ENCODE results near the gene GMDS. TPM values are rescaled to one million over a fixed set of nuclear protein-coding genes. Genes with fewer than 3 reads are reported as not detected.

The GMDS gene
- total and polyA plus RNA-seq, 2 experiments from 2014 or later = 30.1 to 36.5 TPM

DNA sequence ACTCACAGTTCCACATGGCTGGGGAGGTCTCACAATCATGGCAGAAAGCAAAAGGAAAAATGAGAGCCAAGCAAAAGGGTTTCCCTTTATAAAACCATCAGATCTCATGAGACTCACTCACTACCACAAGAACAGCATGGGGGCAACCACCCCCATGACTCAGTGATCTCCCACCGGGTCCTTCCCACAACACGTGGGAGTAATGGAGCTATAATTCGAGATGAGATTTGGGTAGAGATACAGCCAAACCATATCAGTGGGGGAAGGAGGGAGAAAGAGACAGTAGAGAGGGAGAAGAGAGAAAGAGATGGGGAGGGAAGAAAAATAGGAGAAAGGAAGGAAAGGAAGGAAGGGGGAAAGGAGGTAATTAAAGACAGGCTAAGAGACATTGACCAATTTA lies 30.1 kb downstream of the GMDS start (continued):
- TF ChIP-seq, protein P1, sequence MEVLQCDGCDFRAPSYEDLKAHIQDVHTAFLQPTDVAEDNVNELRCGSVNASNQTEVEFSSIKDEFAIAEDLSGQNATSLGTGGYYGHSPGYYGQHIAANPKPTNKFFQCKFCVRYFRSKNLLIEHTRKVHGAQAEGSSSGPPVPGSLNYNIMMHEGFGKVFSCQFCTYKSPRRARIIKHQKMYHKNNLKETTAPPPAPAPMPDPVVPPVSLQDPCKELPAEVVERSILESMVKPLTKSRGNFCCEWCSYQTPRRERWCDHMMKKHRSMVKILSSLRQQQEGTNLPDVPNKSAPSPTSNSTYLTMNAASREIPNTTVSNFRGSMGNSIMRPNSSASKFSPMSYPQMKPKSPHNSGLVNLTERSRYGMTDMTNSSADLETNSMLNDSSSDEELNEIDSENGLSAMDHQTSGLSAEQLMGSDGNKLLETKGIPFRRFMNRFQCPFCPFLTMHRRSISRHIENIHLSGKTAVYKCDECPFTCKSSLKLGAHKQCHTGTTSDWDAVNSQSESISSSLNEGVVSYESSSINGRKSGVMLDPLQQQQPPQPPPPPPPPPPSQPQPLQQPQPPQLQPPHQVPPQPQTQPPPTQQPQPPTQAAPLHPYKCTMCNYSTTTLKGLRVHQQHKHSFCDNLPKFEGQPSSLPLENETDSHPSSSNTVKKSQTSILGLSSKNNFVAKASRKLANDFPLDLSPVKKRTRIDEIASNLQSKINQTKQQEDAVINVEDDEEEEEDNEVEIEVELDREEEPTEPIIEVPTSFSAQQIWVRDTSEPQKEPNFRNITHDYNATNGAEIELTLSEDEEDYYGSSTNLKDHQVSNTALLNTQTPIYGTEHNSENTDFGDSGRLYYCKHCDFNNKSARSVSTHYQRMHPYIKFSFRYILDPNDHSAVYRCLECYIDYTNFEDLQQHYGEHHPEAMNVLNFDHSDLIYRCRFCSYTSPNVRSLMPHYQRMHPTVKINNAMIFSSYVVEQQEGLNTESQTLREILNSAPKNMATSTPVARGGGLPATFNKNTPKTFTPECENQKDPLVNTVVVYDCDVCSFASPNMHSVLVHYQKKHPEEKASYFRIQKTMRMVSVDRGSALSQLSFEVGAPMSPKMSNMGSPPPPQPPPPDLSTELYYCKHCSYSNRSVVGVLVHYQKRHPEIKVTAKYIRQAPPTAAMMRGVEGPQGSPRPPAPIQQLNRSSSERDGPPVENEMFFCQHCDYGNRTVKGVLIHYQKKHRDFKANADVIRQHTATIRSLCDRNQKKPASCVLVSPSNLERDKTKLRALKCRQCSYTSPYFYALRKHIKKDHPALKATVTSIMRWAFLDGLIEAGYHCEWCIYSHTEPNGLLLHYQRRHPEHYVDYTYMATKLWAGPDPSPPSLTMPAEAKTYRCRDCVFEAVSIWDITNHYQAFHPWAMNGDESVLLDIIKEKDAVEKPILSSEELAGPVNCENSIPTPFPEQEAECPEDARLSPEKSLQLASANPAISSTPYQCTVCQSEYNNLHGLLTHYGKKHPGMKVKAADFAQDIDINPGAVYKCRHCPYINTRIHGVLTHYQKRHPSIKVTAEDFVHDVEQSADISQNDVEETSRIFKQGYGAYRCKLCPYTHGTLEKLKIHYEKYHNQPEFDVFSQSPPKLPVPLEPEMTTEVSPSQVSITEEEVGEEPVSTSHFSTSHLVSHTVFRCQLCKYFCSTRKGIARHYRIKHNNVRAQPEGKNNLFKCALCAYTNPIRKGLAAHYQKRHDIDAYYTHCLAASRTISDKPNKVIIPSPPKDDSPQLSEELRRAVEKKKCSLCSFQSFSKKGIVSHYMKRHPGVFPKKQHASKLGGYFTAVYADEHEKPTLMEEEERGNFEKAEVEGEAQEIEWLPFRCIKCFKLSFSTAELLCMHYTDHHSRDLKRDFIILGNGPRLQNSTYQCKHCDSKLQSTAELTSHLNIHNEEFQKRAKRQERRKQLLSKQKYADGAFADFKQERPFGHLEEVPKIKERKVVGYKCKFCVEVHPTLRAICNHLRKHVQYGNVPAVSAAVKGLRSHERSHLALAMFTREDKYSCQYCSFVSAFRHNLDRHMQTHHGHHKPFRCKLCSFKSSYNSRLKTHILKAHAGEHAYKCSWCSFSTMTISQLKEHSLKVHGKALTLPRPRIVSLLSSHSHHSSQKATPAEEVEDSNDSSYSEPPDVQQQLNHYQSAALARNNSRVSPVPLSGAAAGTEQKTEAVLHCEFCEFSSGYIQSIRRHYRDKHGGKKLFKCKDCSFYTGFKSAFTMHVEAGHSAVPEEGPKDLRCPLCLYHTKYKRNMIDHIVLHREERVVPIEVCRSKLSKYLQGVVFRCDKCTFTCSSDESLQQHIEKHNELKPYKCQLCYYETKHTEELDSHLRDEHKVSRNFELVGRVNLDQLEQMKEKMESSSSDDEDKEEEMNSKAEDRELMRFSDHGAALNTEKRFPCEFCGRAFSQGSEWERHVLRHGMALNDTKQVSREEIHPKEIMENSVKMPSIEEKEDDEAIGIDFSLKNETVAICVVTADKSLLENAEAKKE (CRISPR knock-in tag; IDR thresholded peaks at IDR 0.05) = no peak
- TF ChIP-seq NANOG (IDR thresholded peaks at IDR 0.05; ENCODE audit: borderline replicate concordance) (no peak), EZH2 (IDR thresholded peaks at IDR 0.05; ENCODE audit: low read depth, unreplicated experiment) (no peak), STAT1 (IDR thresholded peaks at IDR 0.05; ENCODE audit: unreplicated experiment) (no peak)
- TF ChIP-seq, protein P2, sequence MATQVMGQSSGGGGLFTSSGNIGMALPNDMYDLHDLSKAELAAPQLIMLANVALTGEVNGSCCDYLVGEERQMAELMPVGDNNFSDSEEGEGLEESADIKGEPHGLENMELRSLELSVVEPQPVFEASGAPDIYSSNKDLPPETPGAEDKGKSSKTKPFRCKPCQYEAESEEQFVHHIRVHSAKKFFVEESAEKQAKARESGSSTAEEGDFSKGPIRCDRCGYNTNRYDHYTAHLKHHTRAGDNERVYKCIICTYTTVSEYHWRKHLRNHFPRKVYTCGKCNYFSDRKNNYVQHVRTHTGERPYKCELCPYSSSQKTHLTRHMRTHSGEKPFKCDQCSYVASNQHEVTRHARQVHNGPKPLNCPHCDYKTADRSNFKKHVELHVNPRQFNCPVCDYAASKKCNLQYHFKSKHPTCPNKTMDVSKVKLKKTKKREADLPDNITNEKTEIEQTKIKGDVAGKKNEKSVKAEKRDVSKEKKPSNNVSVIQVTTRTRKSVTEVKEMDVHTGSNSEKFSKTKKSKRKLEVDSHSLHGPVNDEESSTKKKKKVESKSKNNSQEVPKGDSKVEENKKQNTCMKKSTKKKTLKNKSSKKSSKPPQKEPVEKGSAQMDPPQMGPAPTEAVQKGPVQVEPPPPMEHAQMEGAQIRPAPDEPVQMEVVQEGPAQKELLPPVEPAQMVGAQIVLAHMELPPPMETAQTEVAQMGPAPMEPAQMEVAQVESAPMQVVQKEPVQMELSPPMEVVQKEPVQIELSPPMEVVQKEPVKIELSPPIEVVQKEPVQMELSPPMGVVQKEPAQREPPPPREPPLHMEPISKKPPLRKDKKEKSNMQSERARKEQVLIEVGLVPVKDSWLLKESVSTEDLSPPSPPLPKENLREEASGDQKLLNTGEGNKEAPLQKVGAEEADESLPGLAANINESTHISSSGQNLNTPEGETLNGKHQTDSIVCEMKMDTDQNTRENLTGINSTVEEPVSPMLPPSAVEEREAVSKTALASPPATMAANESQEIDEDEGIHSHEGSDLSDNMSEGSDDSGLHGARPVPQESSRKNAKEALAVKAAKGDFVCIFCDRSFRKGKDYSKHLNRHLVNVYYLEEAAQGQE (IDR thresholded peaks at IDR 0.05; ENCODE audit: unreplicated experiment) = no peak

DNA sequence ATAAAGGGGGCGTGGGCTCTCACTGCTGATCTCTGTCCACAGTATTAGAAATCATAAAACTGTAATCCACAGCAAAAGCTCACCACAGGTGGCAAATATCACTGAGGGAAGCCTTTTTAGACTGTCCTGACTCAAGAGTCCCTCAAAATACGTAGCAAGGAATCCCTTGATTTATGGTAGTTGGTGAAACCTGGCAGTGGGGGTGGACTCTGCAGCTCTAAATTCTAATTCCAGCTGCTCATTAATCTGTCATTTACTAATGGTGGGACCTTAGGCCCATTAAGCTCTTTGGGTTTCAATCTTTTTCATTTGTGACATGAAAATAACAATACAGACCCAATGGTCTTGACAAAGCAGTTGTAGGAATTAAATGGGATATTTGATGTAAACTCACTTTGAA lies 32.3 kb downstream of the GMDS start:
- no peaks in the 10 kb centered on the region for H3K27me3 Mint-ChIP-seq (ENCODE audit: insufficient read depth, low read depth, poor library complexity)
- H3K4me1 ChIP-seq (ENCODE audit: insufficient read depth) = peaks cover 9% of the 10 kb centered on the region; the same call in 1 of the 2 replicates
- H3K27me3 ChIP-seq (ENCODE audit: insufficient read depth) = no peaks in the 10 kb centered on the region
- ATAC-seq (no peak), DNase-seq (ENCODE audit: low spot score) (no peak)
- H3K27ac ChIP-seq (ENCODE audit: low read depth) = no peak overlapping the region
- H3K9me2 ChIP-seq (ENCODE audit: insufficient read depth) = no peaks in the 10 kb centered on the region
- TF ChIP-seq NANOG (IDR thresholded peaks at IDR 0.05; ENCODE audit: borderline replicate concordance) = no peak
- no peak for TF ChIP-seq EZH2 (IDR thresholded peaks at IDR 0.05; ENCODE audit: low read depth, unreplicated experiment)
- TF ChIP-seq, protein P3, sequence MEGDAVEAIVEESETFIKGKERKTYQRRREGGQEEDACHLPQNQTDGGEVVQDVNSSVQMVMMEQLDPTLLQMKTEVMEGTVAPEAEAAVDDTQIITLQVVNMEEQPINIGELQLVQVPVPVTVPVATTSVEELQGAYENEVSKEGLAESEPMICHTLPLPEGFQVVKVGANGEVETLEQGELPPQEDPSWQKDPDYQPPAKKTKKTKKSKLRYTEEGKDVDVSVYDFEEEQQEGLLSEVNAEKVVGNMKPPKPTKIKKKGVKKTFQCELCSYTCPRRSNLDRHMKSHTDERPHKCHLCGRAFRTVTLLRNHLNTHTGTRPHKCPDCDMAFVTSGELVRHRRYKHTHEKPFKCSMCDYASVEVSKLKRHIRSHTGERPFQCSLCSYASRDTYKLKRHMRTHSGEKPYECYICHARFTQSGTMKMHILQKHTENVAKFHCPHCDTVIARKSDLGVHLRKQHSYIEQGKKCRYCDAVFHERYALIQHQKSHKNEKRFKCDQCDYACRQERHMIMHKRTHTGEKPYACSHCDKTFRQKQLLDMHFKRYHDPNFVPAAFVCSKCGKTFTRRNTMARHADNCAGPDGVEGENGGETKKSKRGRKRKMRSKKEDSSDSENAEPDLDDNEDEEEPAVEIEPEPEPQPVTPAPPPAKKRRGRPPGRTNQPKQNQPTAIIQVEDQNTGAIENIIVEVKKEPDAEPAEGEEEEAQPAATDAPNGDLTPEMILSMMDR (conservative IDR thresholded peaks at IDR 0.05; ENCODE audit: low read depth in 2 of 2) = no peak
- TF ChIP-seq, protein P4, sequence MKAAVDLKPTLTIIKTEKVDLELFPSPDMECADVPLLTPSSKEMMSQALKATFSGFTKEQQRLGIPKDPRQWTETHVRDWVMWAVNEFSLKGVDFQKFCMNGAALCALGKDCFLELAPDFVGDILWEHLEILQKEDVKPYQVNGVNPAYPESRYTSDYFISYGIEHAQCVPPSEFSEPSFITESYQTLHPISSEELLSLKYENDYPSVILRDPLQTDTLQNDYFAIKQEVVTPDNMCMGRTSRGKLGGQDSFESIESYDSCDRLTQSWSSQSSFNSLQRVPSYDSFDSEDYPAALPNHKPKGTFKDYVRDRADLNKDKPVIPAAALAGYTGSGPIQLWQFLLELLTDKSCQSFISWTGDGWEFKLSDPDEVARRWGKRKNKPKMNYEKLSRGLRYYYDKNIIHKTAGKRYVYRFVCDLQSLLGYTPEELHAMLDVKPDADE (IDR thresholded peaks at IDR 0.05) = no peak
- TF ChIP-seq EZH2phosphoT487 (IDR thresholded peaks at IDR 0.05; ENCODE audit: unreplicated experiment) = no peak
- no peak for TF ChIP-seq ZNF331 (CRISPR knock-in tag; IDR thresholded peaks at IDR 0.05; ENCODE audit: low read depth)
- H3K79me2 ChIP-seq (replicated peaks; ENCODE audit: insufficient read depth) = peaks cover 64% of the 10 kb centered on the region
- no peak overlapping the region for H3K4me3 Mint-ChIP-seq
- no peaks in the 10 kb centered on the region for H3K9me3 Mint-ChIP-seq
- H3K4me1 Mint-ChIP-seq = peaks cover 22% of the 10 kb centered on the region
- no peaks in the 10 kb centered on the region for H3K36me3 ChIP-seq (ENCODE audit: insufficient read depth)
- no peaks in the 10 kb centered on the region for H3F3A ChIP-seq (replicated peaks; ENCODE audit: low read depth)
- H2AFZ ChIP-seq = no peak overlapping the region
- no peak overlapping the region for H3K4me3 ChIP-seq
- H3K36me3 Mint-ChIP-seq (ENCODE audit: low read depth) = no peaks in the 10 kb centered on the region
- no peak overlapping the region; the same call in 1 of the 2 replicates for H3K27ac Mint-ChIP-seq
- no peak overlapping the region for H3K4me2 ChIP-seq
- H4K20me1 ChIP-seq (replicated peaks; ENCODE audit: insufficient read depth) = peaks cover 11% of the 10 kb centered on the region; the same call in 1 of the 2 replicates
